Stimulated activated CD4-positive, alpha-beta T cell treated with anti-CD3 and anti-CD28 coated beads, Interleukin-12 subunit alpha, Interleukin-12 subunit beta, amount 100 ng/mL, for 24 hours (primary cell): ENCODE data around the gene EGFR.

Source experiments
- DNase-seq, 2 experiments: peaks; one replicate each; pipeline ENCODE4 v3.0.0-alpha.2; 2020; ENCODE audit warnings: low read depth in 2 of 2

EGFR gene

DNA sequence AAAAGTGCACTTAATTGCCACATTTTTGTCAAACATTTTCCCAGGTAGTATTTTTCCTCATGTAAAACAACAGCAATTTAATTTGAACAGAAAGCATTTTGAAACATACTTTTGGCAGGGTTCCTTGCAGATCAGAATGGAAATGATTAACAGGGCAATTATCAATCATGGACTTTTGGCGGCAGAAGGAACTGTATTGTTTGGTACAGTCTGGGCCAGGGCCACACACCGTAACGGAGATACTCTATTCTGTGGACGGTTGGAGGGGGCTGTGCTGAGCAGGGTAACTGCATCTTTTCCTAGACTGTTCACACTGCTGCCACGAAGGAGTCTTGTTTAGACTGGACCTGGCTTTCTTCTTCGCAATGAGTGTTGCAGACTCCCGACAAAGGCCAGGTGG, 62.3 kb downstream of the EGFR start:
- DNase-seq, result no peak

DNA sequence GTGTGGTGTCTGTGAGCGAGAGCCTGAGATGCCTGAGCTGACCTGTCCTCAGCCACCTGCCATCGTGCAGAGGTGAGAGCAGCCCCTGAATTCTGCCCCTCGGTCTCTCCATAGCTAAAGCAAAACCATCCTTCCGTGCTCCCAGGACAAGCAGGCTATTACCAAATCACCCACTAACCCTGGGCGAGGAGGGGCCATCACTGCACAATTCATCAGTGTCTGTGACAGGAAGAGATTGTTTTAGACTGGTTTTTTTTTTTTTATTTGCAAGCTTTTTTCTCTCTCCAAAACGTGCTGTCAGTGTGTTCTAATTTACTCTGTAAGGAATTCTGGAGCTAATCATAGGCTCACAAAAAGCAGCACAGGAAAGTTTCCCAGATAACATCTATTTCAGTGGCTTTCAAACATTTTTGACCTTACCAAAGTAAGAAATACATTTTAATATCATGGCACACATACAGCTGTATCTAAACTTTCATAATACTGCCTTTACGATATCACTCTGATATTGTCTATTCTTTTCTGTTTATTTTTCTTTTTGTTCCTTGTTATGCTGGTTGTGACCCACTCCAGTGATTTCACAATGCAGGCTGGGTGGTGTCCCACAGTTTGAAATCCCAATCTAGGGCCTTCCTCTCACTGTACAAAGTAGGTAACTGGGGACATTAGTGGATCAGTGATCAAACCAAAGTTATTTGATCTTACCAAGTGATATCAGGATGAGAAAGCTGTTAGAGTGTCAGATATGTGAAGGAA, 62.8 kb downstream of the EGFR start:
- DNase-seq, result no peak

DNA sequence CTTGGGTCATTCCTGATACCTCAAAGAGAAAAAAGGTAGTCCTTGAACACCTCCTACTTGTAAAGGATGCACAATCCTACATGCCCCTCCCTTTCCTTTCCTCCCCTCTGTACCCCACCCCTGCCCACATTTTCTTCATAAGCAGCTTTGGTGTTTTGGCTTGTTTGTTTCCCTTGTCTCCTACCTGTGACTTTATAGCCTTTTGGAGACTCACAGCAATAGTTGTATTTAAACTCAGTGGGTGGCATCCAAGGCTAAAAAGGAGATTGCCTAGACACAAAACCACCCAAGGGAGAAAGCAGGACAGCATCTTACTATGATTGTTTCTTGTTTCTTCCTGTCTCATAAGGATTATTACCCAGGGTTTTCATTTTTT, 63.4 kb downstream of the EGFR start:
- DNase-seq, result no peak

DNA sequence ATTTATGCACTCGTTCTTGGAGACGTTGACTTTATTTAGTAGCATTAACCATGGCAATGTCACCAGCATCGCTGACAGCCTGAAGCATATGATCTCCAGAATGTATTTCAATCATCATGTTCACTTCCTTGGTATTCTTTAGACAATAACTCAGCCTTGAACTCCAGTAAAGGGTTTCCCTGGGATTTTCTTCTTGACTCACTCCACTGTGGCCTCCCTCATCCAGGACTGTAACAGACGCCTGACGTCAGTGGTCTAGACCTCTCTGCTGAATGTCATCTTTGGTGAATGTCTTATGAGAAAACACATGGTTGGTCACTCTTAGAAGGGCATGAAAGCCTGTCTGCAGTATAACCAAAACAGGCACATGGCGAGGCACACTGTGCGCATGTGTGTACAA, 64.4 kb downstream of the EGFR start:
- no peak for DNase-seq

DNA sequence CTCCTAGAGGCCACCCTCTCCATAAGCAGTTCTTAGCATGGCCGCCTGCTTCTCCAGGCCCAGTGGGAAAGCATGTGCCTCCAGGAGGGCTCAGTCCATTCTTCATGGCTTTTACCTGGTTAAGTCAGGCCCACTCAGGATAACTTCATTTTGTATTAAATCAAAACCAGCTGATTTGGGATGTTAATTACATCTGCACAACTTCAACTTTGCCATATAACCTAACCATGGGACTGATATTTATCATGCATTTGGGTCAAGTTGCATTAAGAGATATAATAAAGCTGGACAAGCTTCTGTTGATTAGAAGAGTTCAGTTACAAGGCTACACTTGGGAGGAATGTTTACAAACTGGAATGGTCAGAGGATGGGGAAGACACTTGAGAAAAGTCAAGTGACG, 65.5 kb downstream of the EGFR start:
- DNase-seq, result no peak

DNA sequence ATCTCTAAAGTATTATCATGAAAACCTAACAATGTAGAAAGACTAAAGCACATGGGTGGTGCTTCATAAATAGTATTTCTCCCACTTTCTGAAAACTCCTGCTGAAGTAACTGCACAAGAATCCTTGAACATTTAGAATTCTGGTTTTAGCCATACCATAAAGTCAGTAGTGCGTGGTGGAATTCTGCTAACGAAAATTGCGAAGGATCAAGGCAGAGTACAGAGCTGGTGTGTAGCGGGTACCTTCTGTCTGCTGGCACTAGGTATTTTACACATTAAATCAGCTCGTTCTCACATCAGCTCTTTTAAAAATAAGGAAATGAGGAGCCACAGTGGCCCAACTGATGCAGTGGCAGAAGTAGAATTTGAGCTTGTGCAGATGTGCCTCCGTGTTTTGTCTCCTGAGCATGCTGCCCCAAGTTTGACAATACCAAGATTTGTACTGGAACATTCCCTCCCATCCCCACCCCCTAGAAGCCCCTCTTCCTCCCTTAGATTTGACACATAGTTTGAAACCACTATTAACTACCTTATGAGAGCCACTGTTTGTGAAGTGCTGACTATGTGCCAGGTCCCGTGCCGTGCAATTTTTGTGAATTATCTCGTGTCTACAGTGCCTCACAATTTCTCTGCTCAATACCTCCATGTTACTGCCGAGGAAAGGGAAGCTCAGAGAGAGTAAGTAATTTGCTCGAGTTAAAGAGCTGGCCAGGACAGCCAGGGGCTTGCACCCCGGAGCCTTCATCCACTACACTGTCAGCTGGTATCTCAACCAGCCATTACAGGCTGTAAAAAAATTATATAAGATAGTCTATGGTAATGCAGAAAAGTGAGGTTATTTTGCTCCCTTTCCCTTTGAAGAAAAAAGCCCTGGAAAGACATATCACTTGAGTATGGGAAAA, 66.9 kb downstream of the EGFR start:
- no peak for DNase-seq

DNA sequence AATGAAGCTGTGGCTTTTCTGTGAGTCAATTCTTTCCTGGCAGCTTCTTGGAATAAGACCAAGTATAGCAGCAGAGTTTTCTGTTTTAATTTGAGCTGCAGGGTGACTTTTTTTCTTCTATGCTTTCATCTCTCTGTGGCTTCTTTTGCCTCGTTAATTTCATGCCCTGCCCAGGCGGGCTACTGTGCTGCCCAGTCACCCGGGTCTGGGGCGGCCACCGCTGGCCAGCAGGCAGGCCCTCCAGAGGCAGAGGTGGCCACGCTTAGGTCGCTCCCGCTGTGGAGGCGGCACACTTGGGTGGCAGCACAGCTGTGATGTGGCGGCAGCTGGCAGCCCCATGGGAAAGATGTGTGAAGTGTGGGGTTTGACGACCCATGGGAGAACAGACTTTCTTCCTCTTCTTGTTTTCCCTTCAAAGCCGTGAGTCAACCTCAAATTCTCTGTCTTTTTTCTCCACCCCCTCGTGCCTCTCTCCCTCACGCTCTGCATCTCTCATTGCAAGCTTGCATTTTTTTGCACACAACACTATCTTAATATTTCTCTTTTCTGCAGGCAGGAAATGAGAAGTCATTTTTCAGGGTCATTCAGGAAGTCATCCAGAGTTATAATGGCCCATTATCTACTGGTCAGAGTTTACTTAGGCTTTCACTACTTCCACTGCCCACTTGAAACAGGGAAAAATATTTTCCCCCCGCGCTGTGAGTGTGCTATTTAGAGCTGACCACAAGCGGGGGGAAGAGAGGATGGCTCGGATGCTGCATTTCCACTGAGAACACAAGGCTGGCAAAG, 67.8 kb downstream of the EGFR start:
- no peak for DNase-seq

DNA sequence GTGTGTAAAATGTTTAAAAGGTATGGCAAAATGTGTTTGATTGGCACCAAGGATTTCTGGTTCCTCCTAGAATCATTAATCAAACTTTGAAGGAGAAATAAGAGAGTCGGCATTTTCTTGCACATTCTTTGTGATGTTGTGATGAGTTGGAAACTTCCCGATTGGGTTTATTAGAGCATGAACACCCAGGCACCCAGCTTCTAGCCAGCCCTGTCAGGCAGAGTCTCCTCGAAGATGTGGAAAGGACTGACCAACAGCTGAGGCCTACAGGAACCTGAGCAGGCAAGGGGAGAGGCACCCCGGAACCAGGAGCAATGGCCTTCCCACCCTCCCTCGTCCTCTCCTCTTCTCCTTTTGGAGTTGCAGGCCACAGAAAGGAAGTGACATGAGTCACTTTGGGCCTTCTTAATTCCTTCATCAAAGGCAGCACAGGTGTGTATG, 68.7 kb downstream of the EGFR start:
- DNase-seq, result no peak

DNA sequence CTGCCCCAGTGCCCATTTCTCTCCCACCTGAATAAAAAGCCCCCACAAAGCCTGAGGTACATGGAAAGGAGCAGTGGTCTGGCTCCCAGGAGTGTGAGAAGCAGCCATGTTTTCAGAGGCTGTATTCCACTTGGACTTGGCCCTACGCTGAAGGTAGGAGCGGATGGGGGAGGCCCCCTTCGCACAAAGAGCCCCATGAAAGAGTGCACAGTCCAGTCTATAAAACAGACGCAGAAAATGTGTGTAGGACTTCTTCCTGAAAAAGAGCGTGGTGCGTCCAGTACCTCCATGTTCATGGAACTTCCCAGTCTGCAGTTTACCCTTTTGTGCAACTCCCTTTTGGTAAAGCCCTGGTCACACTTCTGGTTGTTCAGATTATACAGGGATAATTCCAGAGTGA, 69.3 kb downstream of the EGFR start:
- no peak for DNase-seq

DNA sequence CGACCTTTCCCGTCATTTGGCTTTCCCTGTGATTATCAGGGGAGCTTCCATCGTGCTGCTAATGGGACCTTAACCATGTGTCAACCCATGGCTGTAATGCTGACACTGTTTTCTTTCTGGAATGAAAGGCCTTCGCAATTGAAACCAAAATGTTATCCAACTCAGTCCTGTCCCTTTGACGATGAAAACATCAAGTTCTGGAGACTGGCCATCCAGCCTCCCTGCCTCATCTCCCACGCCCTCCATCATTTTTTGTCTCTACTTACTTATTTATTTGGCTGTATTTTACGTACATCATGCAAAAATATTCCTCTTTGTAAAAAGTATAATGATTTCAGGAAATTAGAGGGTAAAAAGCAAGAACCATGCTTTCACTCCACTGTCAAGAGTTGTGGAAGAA, 69.8 kb downstream of the EGFR start:
- no peak for DNase-seq

DNA sequence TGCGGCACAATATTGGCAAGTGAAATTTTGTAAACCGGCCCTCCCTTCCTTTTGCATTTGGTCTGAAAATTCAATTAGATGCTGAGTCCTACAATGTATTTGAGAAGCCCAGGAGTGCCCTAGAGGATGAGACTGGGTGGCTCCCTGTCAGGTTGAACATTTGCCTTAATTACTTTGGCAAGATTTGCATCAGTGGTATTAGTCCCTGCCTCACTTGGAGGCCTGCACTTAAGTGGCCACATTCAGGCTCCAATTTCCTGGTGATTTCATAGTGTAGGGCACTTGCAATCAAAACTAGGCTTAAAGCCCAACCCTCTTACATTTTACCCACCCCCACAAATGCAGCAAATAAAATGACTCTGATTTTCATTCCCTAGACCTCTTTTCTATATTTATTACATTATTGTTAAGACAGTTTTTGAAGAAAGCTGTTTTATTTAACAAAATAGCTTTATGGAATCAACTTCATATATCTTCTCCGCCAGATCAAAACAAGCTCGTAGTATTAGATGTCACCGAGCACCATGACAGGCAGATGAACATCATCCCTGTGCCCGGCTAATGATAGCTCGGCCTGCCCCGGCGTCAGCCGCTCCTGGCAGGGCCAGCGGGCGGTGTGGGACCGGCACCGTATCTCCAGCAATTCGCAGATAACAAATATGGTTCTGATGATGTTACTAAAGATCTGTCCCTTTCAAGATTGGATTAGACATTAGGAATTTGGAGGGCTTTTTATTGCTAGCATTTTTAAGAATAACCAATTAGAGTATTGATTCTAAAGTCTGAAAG, 73.6 kb downstream of the EGFR start:
- no peak for DNase-seq

DNA sequence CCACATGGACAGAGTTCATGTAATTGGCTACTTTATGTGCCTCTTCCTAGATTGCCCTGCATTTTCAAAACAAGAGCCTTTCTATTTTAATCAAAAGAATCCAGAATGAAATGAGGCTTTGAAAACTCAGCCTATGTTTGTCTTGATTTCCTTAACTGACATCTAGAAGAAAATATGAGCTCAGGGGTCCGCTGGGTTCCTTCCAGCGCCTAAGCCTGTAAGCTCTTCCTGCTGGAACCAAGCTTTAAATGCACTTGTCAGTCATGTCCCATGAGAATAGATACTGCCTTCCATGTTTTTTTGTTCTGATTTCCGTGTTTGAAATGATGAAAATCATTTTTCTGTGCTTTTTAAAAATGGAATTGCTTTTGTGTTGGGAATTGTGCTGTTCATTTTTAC, 74.2 kb downstream of the EGFR start:
- no peak for DNase-seq

DNA sequence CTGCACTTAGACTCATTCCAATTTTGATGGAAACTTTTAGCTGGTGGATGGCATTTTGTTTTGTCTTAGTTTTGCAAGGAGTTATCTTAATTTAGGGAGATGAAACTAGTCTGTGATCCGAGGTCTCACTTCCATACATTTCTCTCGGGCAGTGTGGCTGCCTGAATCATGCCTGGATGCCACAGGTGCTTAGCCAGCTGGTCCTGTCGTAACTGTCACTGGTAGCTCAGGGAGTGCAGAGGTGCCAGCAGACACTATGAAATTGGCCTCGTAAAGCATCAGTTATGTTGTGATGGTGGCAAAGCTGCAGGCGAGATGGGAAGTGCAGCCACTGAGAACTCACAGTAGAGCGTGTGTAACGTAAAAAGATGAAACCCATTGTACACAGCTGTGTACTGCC, 74.9 kb downstream of the EGFR start:
- no peak for DNase-seq

DNA sequence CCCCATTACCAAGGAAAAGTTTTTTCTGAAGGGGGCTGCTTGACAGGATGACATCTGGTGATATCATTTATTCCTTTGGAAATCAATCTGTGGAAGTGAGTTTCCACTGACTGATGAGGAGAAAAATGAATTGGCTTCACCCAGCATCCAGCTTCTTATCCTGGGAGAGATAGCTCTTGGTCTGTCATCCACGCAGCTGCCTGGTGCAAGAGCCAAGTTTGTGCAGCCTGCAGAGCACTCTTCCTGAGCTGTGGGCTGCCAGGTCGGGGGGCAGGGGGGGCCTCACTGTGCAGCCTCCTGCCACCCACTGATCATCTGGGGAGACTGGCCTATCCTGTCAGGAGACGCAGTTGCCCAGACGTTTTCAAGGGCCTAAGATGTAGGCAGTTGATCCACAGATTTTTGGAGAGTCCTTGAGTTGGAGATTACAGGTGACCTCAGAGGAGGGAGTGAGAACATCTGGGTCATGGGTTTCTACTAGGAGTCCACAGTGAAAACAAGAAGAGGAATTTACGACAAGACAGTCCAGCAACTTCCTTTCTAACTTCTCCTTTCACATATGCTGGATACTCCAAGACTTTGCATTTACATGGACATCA, 75.4 kb downstream of the EGFR start:
- DNase-seq, result no peak

DNA sequence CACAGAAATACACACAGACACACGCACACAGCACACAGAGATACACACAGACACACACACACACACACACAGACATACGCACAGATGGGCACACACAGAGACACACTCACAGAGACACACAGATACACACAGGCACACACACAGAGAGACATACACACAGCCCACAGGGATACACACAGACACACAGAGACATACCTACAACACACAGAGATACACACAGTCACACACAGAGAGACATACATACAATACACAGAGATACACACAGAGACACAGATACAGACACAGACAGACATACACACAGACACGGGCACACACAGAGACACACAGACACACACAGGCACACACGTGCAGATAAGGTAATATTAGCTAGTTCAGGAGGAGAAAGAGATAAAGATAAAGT, 76.9 kb downstream of the EGFR start:
- DNase-seq, result no peak

DNA sequence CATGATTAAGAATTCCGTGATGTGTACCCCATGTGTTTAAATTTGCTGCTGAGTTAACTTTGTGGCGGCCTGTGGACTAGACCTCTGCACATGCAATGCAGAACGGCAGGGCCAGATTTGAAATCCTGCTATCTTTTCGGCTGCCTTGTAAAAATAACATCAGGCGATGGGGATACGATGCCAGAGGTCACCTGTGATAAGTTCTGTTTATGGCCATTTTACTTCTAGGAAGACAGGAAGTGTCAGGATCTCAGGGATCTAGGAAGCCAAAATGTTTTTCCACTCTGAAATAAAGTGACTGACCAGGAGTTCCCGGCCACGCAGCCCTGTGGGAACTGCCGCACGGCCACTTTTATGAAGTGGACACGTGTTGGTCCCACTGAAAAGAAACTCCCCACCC, 77.5 kb downstream of the EGFR start:
- no peak for DNase-seq

DNA sequence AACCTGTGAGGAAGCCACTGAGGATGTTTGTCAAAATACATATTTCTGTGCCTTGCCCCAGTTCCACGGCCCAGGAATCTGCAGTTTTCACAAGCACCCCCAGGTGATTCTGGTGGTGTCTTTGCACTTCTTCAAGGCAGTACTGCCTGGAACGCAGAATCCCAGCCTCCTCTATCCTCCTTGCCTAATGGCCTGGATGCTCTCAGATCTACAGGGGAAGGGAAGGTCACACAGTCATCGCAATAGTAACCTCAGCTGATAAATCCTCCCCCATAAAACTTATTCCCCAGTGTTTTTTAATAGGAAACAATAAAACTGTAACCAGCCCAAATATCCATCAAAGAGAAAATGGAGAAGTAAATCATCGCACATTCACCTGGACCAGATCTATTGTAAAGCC, 78.3 kb downstream of the EGFR start:
- DNase-seq, result no peak

DNA sequence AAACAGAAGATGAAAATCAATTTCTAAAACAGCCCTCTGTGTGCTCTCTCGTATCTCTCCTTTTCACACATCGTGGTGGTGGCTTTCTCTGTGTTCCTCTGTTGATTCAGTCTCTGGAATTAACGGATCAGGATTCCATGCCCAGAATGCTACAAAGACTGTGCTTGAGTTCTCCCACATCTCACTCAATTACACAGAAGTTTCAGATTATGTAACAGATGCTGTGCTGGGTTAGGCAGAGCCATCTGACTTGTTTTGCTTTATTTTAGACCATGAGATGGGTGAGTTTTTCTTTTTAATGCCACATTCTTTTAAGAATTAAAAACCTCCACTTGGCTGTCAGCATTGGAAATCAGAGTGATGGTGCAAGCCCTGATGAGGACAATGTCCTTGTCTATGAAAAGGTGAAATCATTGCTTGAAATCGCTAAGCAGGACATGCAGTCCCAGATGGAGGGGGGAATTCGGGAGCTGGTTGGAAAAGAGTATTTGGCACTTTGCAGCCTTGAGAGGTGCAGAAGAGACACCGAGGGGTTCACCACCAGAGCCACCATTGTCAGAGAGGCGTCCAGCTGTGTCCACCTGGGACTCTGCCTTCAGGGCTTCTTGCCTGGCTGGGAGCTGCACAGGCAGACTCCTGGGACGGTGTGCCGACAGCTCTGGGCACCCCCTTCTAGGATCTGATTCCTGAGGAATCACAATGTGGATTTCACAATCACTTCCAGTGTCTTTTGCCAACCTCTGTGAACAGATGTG, 80.4 kb downstream of the EGFR start:
- DNase-seq, result no peak

DNA sequence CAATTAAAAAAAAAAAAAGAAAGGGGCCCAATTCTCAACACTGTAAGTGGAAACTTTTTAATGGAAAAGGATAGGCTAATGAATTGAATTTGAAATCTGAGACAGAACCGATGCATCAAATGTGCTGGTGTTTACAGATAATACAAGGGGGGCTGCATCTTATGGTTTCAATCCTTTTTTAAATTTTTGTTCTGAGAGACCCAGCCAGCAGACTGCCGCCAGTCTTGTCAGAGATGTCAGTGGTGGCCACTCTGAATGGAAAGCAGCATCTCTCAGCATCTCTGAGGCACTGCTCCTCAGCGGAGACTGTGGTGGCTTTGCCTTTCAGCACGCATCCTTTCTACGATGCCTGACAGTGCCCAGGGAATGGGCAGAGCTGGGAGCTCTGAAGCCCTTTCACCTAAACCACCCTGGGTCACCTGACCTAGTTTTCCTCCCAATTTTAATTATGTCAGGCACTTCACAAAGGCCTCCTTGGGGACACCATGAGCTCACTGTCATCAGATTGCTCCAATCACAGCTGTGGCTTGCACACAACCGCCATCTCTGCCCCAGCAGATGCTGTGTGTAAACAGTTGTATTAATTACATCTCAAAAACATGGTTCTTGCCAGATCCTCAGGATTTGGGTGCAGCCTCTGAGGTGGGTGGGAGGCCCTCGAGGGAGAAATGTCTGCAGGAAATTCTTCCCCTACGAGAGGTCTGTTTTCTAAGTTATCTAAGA, 81.2 kb downstream of the EGFR start:
- DNase-seq, result no peak
